SK-N-SH treated with all-trans-retinoic acid at 6 μM for 48 hours (cell line): ENCODE results near the gene PANK2.

ENCODE experiments used
- ARNTL ChIP-seq: fragments of 450-650 bp; formaldehyde crosslinking; IDR thresholded peaks from 2 replicates; pipeline ENCODE4 v1.5.0; 2020; ENCODE audit warnings: low read depth, mild to moderate bottlenecking, moderate library complexity, borderline replicate concordance
- CREB5 ChIP-seq: fragments of 250-450 bp; sonication (Bioruptor Pico); IDR thresholded peaks from 2 replicates; pipeline ENCODE4 v1.5.1; 2020; ENCODE audit warnings: low read depth, mild to moderate bottlenecking, moderate library complexity
- CSDC2 ChIP-seq: fragments of 250-450 bp; sonication (Bioruptor Pico); IDR thresholded peaks from 2 replicates; pipeline ENCODE4 v1.5.0; 2020; ENCODE audit warnings: mild to moderate bottlenecking, moderate library complexity
- CSRNP3 ChIP-seq: fragments of 250-450 bp; sonication (Bioruptor Pico); IDR thresholded peaks from 2 replicates; pipeline ENCODE4 v1.5.1; 2021; ENCODE audit warnings: mild to moderate bottlenecking, moderate library complexity
- ESRRG ChIP-seq: fragments of 250-450 bp; sonication (Bioruptor Pico); IDR thresholded peaks from 2 replicates; pipeline ENCODE4 v1.6.1; 2021; ENCODE audit warnings: mild to moderate bottlenecking
- ISL1 ChIP-seq: fragments of 250-450 bp; sonication (Bioruptor Pico); IDR thresholded peaks from 2 replicates; pipeline ENCODE4 v2.1.2; 2022; ENCODE audit warnings: mild to moderate bottlenecking, moderate library complexity
- RARB ChIP-seq: fragments of 250-450 bp; sonication (Bioruptor Pico); IDR thresholded peaks from 2 replicates; pipeline ENCODE4 v1.8.0; 2021; ENCODE audit warnings: mild to moderate bottlenecking, moderate library complexity
- TOX ChIP-seq: fragments of 250-450 bp; sonication (Bioruptor Pico); IDR thresholded peaks from 2 replicates; pipeline ENCODE4 v1.8.0; 2021; ENCODE audit warnings: mild to moderate bottlenecking, moderate library complexity, borderline replicate concordance
- ZFP3 ChIP-seq: fragments of 250-450 bp; sonication (Bioruptor Pico); IDR thresholded peaks from 2 replicates; pipeline ENCODE4 v1.5.0; 2020; ENCODE audit warnings: mild to moderate bottlenecking, moderate library complexity
- ZNF565 ChIP-seq: fragments of 450-650 bp; formaldehyde crosslinking; conservative IDR thresholded peaks from 2 replicates; pipeline ENCODE4 v1.5.0; 2020; ENCODE audit warnings: low read depth, mild to moderate bottlenecking, moderate library complexity
- ZNF70 ChIP-seq: fragments of 450-650 bp; formaldehyde crosslinking; IDR thresholded peaks from 2 replicates; pipeline ENCODE4 v1.5.0; 2020; ENCODE audit warnings: mild to moderate bottlenecking, moderate library complexity
- TF ChIP-seq, protein P1 (sequence below): fragments of 250-450 bp; sonication (Bioruptor Pico); IDR thresholded peaks from 2 replicates; pipeline ENCODE4 v1.8.0; 2020; ENCODE audit warnings: mild to moderate bottlenecking, moderate library complexity, borderline replicate concordance
- TF ChIP-seq, protein P2 (sequence below): fragments of 250-450 bp; sonication (Bioruptor Pico); IDR thresholded peaks from 2 replicates; pipeline ENCODE4 v1.5.0; 2020; ENCODE audit warnings: mild to moderate bottlenecking, moderate library complexity

- TF ChIP-seq CSDC2: no peak
- no peak for TF ChIP-seq ZNF565
- TF ChIP-seq ISL1 (CRISPR knock-in tag): no peak
- TF ChIP-seq ARNTL (CRISPR knock-in tag): no peak
- TF ChIP-seq CREB5 (CRISPR knock-in tag): no peak
- no peak for TF ChIP-seq CSRNP3 (CRISPR knock-in tag)
- TF ChIP-seq, protein P1, sequence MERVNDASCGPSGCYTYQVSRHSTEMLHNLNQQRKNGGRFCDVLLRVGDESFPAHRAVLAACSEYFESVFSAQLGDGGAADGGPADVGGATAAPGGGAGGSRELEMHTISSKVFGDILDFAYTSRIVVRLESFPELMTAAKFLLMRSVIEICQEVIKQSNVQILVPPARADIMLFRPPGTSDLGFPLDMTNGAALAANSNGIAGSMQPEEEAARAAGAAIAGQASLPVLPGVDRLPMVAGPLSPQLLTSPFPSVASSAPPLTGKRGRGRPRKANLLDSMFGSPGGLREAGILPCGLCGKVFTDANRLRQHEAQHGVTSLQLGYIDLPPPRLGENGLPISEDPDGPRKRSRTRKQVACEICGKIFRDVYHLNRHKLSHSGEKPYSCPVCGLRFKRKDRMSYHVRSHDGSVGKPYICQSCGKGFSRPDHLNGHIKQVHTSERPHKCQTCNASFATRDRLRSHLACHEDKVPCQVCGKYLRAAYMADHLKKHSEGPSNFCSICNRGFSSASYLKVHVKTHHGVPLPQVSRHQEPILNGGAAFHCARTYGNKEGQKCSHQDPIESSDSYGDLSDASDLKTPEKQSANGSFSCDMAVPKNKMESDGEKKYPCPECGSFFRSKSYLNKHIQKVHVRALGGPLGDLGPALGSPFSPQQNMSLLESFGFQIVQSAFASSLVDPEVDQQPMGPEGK (CRISPR knock-in tag): no peak
- TF ChIP-seq, protein P2, sequence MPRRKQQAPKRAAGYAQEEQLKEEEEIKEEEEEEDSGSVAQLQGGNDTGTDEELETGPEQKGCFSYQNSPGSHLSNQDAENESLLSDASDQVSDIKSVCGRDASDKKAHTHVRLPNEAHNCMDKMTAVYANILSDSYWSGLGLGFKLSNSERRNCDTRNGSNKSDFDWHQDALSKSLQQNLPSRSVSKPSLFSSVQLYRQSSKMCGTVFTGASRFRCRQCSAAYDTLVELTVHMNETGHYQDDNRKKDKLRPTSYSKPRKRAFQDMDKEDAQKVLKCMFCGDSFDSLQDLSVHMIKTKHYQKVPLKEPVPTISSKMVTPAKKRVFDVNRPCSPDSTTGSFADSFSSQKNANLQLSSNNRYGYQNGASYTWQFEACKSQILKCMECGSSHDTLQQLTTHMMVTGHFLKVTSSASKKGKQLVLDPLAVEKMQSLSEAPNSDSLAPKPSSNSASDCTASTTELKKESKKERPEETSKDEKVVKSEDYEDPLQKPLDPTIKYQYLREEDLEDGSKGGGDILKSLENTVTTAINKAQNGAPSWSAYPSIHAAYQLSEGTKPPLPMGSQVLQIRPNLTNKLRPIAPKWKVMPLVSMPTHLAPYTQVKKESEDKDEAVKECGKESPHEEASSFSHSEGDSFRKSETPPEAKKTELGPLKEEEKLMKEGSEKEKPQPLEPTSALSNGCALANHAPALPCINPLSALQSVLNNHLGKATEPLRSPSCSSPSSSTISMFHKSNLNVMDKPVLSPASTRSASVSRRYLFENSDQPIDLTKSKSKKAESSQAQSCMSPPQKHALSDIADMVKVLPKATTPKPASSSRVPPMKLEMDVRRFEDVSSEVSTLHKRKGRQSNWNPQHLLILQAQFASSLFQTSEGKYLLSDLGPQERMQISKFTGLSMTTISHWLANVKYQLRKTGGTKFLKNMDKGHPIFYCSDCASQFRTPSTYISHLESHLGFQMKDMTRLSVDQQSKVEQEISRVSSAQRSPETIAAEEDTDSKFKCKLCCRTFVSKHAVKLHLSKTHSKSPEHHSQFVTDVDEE: no peak
- no peak for TF ChIP-seq ZFP3
- no peak for TF ChIP-seq TOX (CRISPR knock-in tag)
- no peak for TF ChIP-seq ESRRG (CRISPR knock-in tag)
- TF ChIP-seq RARB (CRISPR knock-in tag): no peak
- TF ChIP-seq ZNF70 (CRISPR knock-in tag): no peak
Measured at GRCh38 chr20:3901706-3902440, 12.7 kb downstream of the PANK2 start.
